Right lobe of liver (tissue), 6 donors: Measurements from ENCODE around the gene DPYSL3. TPM values are rescaled to one million over a fixed set of nuclear protein-coding genes. Genes with fewer than 3 reads are reported as not detected.
A peak's percentile ranks its signal among the peaks of the same experiment; 100 is the strongest.

ENCODE experiments used
- ATAC-seq, 4 donors: fragments of 200-7000 bp; cut with Tn5 transposase; one replicate each; pipeline ENCODE4 v1.9.1; 2020; ENCODE audit warnings: mild to moderate bottlenecking in 4 of 4, moderate library complexity in 4 of 4
- DNase-seq, 3 donors: peaks; one replicate each; pipeline ENCODE4 v3.0.0-alpha.2; 2020
- H3K27ac ChIP-seq, 3 donors: fragments of 200-600 bp; one replicate each; pipeline ENCODE4 v1.8.0; 2022
- H3K27me3 ChIP-seq, 2 donors: fragments of 200-600 bp; one replicate each; pipeline ENCODE4 v1.8.0; 2022
- H3K36me3 ChIP-seq, 4 donors: fragments of 200-600 bp; sonication (generic) in 1 of 4; one replicate each; pipeline versions ENCODE4 v1.5.1 to v1.8.0; 2017 to 2022; ENCODE audit warnings: control low read depth in 1 of 4
- H3K4me1 ChIP-seq, 4 donors: fragments of 200-600 bp; sonication (generic) in 1 of 4; one replicate each; pipeline versions ENCODE4 v1.5.1 to v1.8.0; 2017 to 2022; ENCODE audit warnings: control low read depth in 1 of 4
- H3K4me3 ChIP-seq, 3 donors: fragments of 200-600 bp; one replicate each; pipeline ENCODE4 v1.8.0; 2022
- H3K9me3 ChIP-seq, 4 donors: fragments of 200-600 bp; sonication (generic) in 1 of 4; one replicate each; pipeline versions ENCODE4 v1.5.1 to v1.8.0; 2017 to 2022; ENCODE audit warnings: control low read depth in 1 of 4
- CTCF ChIP-seq, 4 donors: fragments of 200-600 bp in 3 of 4; fragments of 450-650 bp in 1 of 4; IDR thresholded peaks; one replicate each; pipeline versions ENCODE4 v1.5.1 to v1.8.0; 2016 to 2022; ENCODE audit warnings: antibody characterized with exemption in 4 of 4, mild to moderate bottlenecking in 2 of 4
- POLR2A ChIP-seq: fragments of 450-650 bp; IDR thresholded peaks from one replicate; pipeline ENCODE4 v1.6.1; 2017; ENCODE audit warnings: antibody characterized with exemption, mild to moderate bottlenecking
- WGBS: methylation state at CpG from one replicate; pipeline ENCODE4 v1.1.6; 2018; ENCODE audit warnings: low coverage, low lambda C conversion rate; ENCODE audit not compliant: insufficient coverage; ENCODE audit errors: missing lambda C conversion rate; 5-methylcytosine and 5-hydroxymethylcytosine counted together
- intact Hi-C, 2 donors: fragments of 100-400 bp; cut with DNase I; formaldehyde crosslinking; loops; one replicate each; pipeline versions ENCODE4 v1.11.2 to v1.14.1; 2022
- total RNA-seq, 6 experiments: library from RNA; depleted of rRNA in 2 of 6; stranded (reverse); fragments of >200 nt in 2 of 6; fragmentation: NEBNext Ultra II Directional in 3 of 6; extraction: Animal tissue kit (Norgen Biotek cat#: 25700) in 3 of 6; gene quantifications; one replicate each; pipeline versions ENCODE4 v1.1.0 to v1.2.4, GENCODE V29; 2016 to 2023
- donor health status: DM: no; HTN: yes; CAD: no.
- donor health status: DM: no; HTN: no; CAD: no.
- donor health status: DM: no; HTN: no; CAD: no.
- donor health status: DM: no; HTN: yes; CAD: no.
- donor health status: DM: no; HTN: yes; CAD: no.

The DPYSL3 gene
- total RNA-seq, 6 experiments from 2014 or later: 1.4 to 3.8 (median 2.3) TPM

GRCh38 chr5:147403651-147404640 is 105.9 kb downstream of the DPYSL3 start:
- Histone ChIP-seq H3K27me3 (no peaks in the 10 kb centered on the region), H3K9me3 (no peaks in the 10 kb centered on the region), H3K27ac (no peak overlapping the region), H3K36me3 (no peaks in the 10 kb centered on the region), H3K4me1 (no peaks in the 10 kb centered on the region), H3K4me3 (no peak overlapping the region)
- intact Hi-C loops: no loop called here
- no peak for TF ChIP-seq POLR2A
- no peak for TF ChIP-seq CTCF (IDR thresholded peaks at IDR 0.05)
- ATAC-seq (peak in 2 of 4 donors; percentile 29 to 57), DNase-seq (no peak)
- 46% methylated on average over 12 of the region's 15 CpGs for WGBS

GRCh38 chr5:147400881-147401280 is 109.0 kb downstream of the DPYSL3 start:
- ATAC-seq: no peak
- H3K9me3 ChIP-seq: no peaks in the 10 kb centered on the region
- no peaks in the 10 kb centered on the region for H3K4me1 ChIP-seq
- intact Hi-C loops: no loop called here
- H3K27ac ChIP-seq: no peak overlapping the region
- TF ChIP-seq POLR2A (no peak), CTCF (IDR thresholded peaks at IDR 0.05) (no peak)
- H3K4me3 ChIP-seq: no peak overlapping the region
- no peaks in the 10 kb centered on the region for H3K36me3 ChIP-seq
- DNase-seq: no peak
- no peaks in the 10 kb centered on the region for H3K27me3 ChIP-seq

GRCh38 chr5:147400126-147400809 is 109.6 kb downstream of the DPYSL3 start:
- 69% methylated on average over 6 of the region's 7 CpGs for WGBS
- no peaks in the 10 kb centered on the region for H3K36me3 ChIP-seq
- DNase-seq (no peak), ATAC-seq (no peak)
- H3K4me1 ChIP-seq: no peaks in the 10 kb centered on the region
- no peak overlapping the region for H3K4me3 ChIP-seq
- TF ChIP-seq CTCF (IDR thresholded peaks at IDR 0.05) (no peak), POLR2A (no peak)
- intact Hi-C loops: no loop called here
- H3K27ac ChIP-seq: no peak overlapping the region
- no peaks in the 10 kb centered on the region for H3K9me3 ChIP-seq
- no peaks in the 10 kb centered on the region for H3K27me3 ChIP-seq

GRCh38 chr5:147398860-147399259 is 111.0 kb downstream of the DPYSL3 start:
- TF ChIP-seq CTCF (IDR thresholded peaks at IDR 0.05) (no peak), POLR2A (no peak)
- intact Hi-C loops: no loop called here
- DNase-seq: no peak
- no peaks in the 10 kb centered on the region for H3K4me1 ChIP-seq
- H3K36me3 ChIP-seq: no peaks in the 10 kb centered on the region
- no peak overlapping the region for H3K4me3 ChIP-seq
- H3K9me3 ChIP-seq: no peaks in the 10 kb centered on the region
- H3K27ac ChIP-seq: no peak overlapping the region
- no peak for ATAC-seq
- no peaks in the 10 kb centered on the region for H3K27me3 ChIP-seq
- WGBS: 72% methylated on average over 8 of the region's 9 CpGs
